HFFc6 (cell line): ENCODE data around the gene FUOM. TPM values are rescaled to one million over a fixed set of nuclear protein-coding genes. Genes with fewer than 3 reads are reported as not detected.

Experiments used
- DNase-seq: peaks from one replicate; pipeline ENCODE4 v3.0.0-alpha.2; 2018
- H3K27ac Mint-ChIP-seq: 2 replicates; pipeline ENCODE4 v1.8.0; 2020; ENCODE audit warnings: mild to moderate bottlenecking, mixed read lengths
- H3K27me3 Mint-ChIP-seq: 2 replicates; pipeline ENCODE4 v1.8.0; 2021; ENCODE audit warnings: mild to moderate bottlenecking, moderate library complexity, mixed read lengths; ENCODE audit not compliant: insufficient read depth
- H3K36me3 Mint-ChIP-seq: 2 replicates; pipeline ENCODE4 v1.8.0; 2021; ENCODE audit warnings: low read depth, mixed read lengths
- H3K4me1 Mint-ChIP-seq: 2 replicates; pipeline ENCODE4 v1.8.0; 2020; ENCODE audit warnings: low read depth, mixed read lengths
- H3K4me3 Mint-ChIP-seq: 2 replicates; pipeline ENCODE4 v1.8.0; 2020; ENCODE audit warnings: mild to moderate bottlenecking, moderate library complexity, mixed read lengths
- H3K9me3 Mint-ChIP-seq: 2 replicates; pipeline ENCODE4 v1.8.0; 2020; ENCODE audit warnings: mild to moderate bottlenecking, mixed read lengths
- CTCF ChIP-seq: fragments of 200-600 bp; sonication (generic); IDR thresholded peaks from 2 replicates; pipeline ENCODE4 v1.5.0; 2021; ENCODE audit warnings: antibody characterized with exemption, mild to moderate bottlenecking
- total RNA-seq, 6 experiments: library from RNA; stranded (reverse); fragmentation: NEBNext Ultra II Directional; extraction: Animal tissue kit (Norgen Biotek cat#: 25700); gene quantifications; 2 replicates in 1 of 6; 3 replicates in 5 of 6; pipeline ENCODE4 v1.2.3, GENCODE V29; 2021

FUOM gene
- total RNA-seq, 6 experiments from 2014 or later: 0.55 to 8.9 (median 7.8) TPM

GRCh38 chr10:133343558-133343957, 14.3 kb downstream of the FUOM start:
- Mint-ChIP-seq H3K36me3 (no peaks in the 10 kb centered on the region), H3K9me3 (no peaks in the 10 kb centered on the region), H3K27me3 (peaks cover 23% of the 10 kb centered on the region), H3K27ac (no peak overlapping the region), H3K4me3 (no peak overlapping the region), H3K4me1 (no peaks in the 10 kb centered on the region)
- DNase-seq: no peak
- TF ChIP-seq CTCF: no peak

- no peak overlapping the region for H3K4me3 Mint-ChIP-seq
- no peak for DNase-seq
- no peaks in the 10 kb centered on the region for H3K4me1 Mint-ChIP-seq
- no peak overlapping the region for H3K27ac Mint-ChIP-seq
- no peak for TF ChIP-seq CTCF
- peaks cover 23% of the 10 kb centered on the region for H3K27me3 Mint-ChIP-seq
- H3K9me3 Mint-ChIP-seq: no peaks in the 10 kb centered on the region
- no peaks in the 10 kb centered on the region for H3K36me3 Mint-ChIP-seq
Observed at GRCh38 chr10:133342942-133343341, 14.9 kb downstream of the FUOM start.

- Mint-ChIP-seq H3K27me3 (peaks cover 23% of the 10 kb centered on the region), H3K4me3 (no peak overlapping the region), H3K36me3 (no peaks in the 10 kb centered on the region), H3K4me1 (no peaks in the 10 kb centered on the region), H3K27ac (no peak overlapping the region), H3K9me3 (no peaks in the 10 kb centered on the region)
- DNase-seq: no peak
- TF ChIP-seq CTCF: no peak
Observed at GRCh38 chr10:133341983-133342382, 15.8 kb downstream of the FUOM start.

GRCh38 chr10:133339708-133340380, 18.0 kb downstream of the FUOM start:
- TF ChIP-seq CTCF: no peak
- Mint-ChIP-seq H3K4me1 (no peaks in the 10 kb centered on the region), H3K9me3 (no peaks in the 10 kb centered on the region), H3K27ac (no peak overlapping the region), H3K27me3 (peaks cover 17% of the 10 kb centered on the region), H3K36me3 (no peaks in the 10 kb centered on the region), H3K4me3 (no peak overlapping the region)
- no peak for DNase-seq

- H3K27me3 Mint-ChIP-seq: peaks cover 23% of the 10 kb centered on the region
- H3K36me3 Mint-ChIP-seq: no peaks in the 10 kb centered on the region
- TF ChIP-seq CTCF: no peak
- H3K4me3 Mint-ChIP-seq: no peak overlapping the region
- DNase-seq: no peak
- H3K9me3 Mint-ChIP-seq: no peaks in the 10 kb centered on the region
- no peaks in the 10 kb centered on the region for H3K4me1 Mint-ChIP-seq
- no peak overlapping the region for H3K27ac Mint-ChIP-seq
Observed at GRCh38 chr10:133338080-133339071, 19.4 kb downstream of the FUOM start.
